Measurements from ENCODE around the gene ARHGAP26. TPM values are rescaled to one million over a fixed set of nuclear protein-coding genes. Genes with fewer than 3 reads are reported as not detected.
A peak's percentile ranks its signal among the peaks of the same experiment; 100 is the strongest.

Gene ARHGAP26
- total and polyA plus RNA-seq, 2 experiments from 2014 or later, result 9.5 to 16.8 TPM

DNA sequence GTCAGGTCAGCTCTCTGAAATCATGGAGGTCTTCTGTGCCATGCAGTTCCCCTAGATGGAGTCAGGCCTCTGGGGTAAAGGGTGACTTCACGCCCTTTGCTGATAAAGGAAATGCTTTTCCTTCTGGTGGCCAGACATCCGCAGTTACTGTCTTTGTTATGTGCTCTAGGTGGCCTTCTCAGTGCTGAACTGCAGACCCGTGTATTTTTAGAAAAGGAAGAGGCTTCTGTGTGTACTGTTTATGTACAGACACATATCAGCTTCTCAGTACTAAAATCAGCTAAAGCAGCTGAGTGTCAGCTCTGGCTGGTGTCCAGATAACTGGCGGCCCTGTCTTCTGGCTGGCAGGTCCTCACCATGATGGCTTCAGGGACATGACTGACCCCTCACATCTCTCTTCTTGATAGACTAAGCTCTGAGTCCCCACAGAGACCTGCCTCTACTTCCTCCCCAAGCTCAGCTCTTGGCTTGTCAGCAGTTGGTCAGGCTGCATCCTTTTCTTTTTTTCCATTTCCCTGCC lies 75.3 kb downstream of the ARHGAP26 start (continued):
- no peak for TF ChIP-seq CTCF (conservative IDR thresholded peaks at IDR 0.05; ENCODE audit: low read depth in 2 of 2)
- TF ChIP-seq REST (IDR thresholded peaks at IDR 0.05; ENCODE audit: unreplicated experiment), result no peak

- Histone ChIP-seq H4K20me1 (replicated peaks; ENCODE audit: insufficient read depth) (peaks cover 4% of the 10 kb centered on the region; the same call in 1 of the 2 replicates), H3K27ac (ENCODE audit: low read depth) (peak overlapping the region; percentile 78), H3K9me2 (ENCODE audit: insufficient read depth) (peaks cover 17% of the 10 kb centered on the region), H2AFZ (no peak overlapping the region), H3K4me3 (no peak overlapping the region), H3K27me3 (ENCODE audit: insufficient read depth) (no peaks in the 10 kb centered on the region), H3K4me2 (no peak overlapping the region), H3F3A (replicated peaks; ENCODE audit: low read depth) (no peaks in the 10 kb centered on the region), H3K79me2 (replicated peaks; ENCODE audit: insufficient read depth) (peaks cover 33% of the 10 kb centered on the region), H3K4me1 (ENCODE audit: insufficient read depth) (peaks cover 52% of the 10 kb centered on the region), H3K36me3 (ENCODE audit: insufficient read depth) (no peaks in the 10 kb centered on the region)
- ATAC-seq (no peak; the same call in 1 of the 3 replicates), DNase-seq (ENCODE audit: low spot score) (no peak)
- Mint-ChIP-seq H3K4me3 (no peak overlapping the region), H3K27me3 (ENCODE audit: insufficient read depth, low read depth, poor library complexity) (peaks cover 14% of the 10 kb centered on the region), H3K9me3 (no peaks in the 10 kb centered on the region), H3K36me3 (ENCODE audit: low read depth) (no peaks in the 10 kb centered on the region), H3K4me1 (peaks cover 55% of the 10 kb centered on the region), H3K27ac (peak overlapping the region; percentile 74)
- TF ChIP-seq, protein P1, sequence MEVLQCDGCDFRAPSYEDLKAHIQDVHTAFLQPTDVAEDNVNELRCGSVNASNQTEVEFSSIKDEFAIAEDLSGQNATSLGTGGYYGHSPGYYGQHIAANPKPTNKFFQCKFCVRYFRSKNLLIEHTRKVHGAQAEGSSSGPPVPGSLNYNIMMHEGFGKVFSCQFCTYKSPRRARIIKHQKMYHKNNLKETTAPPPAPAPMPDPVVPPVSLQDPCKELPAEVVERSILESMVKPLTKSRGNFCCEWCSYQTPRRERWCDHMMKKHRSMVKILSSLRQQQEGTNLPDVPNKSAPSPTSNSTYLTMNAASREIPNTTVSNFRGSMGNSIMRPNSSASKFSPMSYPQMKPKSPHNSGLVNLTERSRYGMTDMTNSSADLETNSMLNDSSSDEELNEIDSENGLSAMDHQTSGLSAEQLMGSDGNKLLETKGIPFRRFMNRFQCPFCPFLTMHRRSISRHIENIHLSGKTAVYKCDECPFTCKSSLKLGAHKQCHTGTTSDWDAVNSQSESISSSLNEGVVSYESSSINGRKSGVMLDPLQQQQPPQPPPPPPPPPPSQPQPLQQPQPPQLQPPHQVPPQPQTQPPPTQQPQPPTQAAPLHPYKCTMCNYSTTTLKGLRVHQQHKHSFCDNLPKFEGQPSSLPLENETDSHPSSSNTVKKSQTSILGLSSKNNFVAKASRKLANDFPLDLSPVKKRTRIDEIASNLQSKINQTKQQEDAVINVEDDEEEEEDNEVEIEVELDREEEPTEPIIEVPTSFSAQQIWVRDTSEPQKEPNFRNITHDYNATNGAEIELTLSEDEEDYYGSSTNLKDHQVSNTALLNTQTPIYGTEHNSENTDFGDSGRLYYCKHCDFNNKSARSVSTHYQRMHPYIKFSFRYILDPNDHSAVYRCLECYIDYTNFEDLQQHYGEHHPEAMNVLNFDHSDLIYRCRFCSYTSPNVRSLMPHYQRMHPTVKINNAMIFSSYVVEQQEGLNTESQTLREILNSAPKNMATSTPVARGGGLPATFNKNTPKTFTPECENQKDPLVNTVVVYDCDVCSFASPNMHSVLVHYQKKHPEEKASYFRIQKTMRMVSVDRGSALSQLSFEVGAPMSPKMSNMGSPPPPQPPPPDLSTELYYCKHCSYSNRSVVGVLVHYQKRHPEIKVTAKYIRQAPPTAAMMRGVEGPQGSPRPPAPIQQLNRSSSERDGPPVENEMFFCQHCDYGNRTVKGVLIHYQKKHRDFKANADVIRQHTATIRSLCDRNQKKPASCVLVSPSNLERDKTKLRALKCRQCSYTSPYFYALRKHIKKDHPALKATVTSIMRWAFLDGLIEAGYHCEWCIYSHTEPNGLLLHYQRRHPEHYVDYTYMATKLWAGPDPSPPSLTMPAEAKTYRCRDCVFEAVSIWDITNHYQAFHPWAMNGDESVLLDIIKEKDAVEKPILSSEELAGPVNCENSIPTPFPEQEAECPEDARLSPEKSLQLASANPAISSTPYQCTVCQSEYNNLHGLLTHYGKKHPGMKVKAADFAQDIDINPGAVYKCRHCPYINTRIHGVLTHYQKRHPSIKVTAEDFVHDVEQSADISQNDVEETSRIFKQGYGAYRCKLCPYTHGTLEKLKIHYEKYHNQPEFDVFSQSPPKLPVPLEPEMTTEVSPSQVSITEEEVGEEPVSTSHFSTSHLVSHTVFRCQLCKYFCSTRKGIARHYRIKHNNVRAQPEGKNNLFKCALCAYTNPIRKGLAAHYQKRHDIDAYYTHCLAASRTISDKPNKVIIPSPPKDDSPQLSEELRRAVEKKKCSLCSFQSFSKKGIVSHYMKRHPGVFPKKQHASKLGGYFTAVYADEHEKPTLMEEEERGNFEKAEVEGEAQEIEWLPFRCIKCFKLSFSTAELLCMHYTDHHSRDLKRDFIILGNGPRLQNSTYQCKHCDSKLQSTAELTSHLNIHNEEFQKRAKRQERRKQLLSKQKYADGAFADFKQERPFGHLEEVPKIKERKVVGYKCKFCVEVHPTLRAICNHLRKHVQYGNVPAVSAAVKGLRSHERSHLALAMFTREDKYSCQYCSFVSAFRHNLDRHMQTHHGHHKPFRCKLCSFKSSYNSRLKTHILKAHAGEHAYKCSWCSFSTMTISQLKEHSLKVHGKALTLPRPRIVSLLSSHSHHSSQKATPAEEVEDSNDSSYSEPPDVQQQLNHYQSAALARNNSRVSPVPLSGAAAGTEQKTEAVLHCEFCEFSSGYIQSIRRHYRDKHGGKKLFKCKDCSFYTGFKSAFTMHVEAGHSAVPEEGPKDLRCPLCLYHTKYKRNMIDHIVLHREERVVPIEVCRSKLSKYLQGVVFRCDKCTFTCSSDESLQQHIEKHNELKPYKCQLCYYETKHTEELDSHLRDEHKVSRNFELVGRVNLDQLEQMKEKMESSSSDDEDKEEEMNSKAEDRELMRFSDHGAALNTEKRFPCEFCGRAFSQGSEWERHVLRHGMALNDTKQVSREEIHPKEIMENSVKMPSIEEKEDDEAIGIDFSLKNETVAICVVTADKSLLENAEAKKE (CRISPR knock-in tag; IDR thresholded peaks at IDR 0.05), result no peak
- TF ChIP-seq STAT1 (IDR thresholded peaks at IDR 0.05; ENCODE audit: unreplicated experiment) (no peak), ZNF114 (CRISPR knock-in tag; IDR thresholded peaks at IDR 0.05) (no peak), REST (IDR thresholded peaks at IDR 0.05; ENCODE audit: unreplicated experiment) (no peak), EZH2phosphoT487 (IDR thresholded peaks at IDR 0.05; ENCODE audit: unreplicated experiment) (no peak), NANOG (IDR thresholded peaks at IDR 0.05; ENCODE audit: borderline replicate concordance) (no peak)
Observed at GRCh38 chr5:142845954-142846398, 75.8 kb downstream of the ARHGAP26 start.

Measured in GM23338 (cell line).